ENCODE data around the gene SSX2IP. TPM values are rescaled to one million over a fixed set of nuclear protein-coding genes. Genes with fewer than 3 reads are reported as not detected.
A peak's percentile ranks its signal among the peaks of the same experiment; 100 is the strongest.
"Not testable (repeated sequence)": the region's sequence is repeated elsewhere in the genome, so short reads cannot be mapped to it uniquely, and the experiment has no call there.

The SSX2IP gene
- total RNA-seq, 5 donors from 2014 or later (not counting 1 experiment from before 2014, with no cell fraction given): 6.2 to 10.9 (median 7.7) TPM

- H3K4me1 ChIP-seq (ENCODE audit: control insufficient read depth in 1 of 2, extremely low read depth in 1 of 2, insufficient read depth in 2 of 2, low read length in 2 of 2); H3K9me3 ChIP-seq; H3K36me3 ChIP-seq (ENCODE audit: control insufficient read depth in 2 of 2, extremely low read depth in 1 of 2, insufficient read depth in 1 of 2, low read length in 1 of 2); H3K27ac ChIP-seq (ENCODE audit: low read length); H3K9me3 Mint-ChIP-seq; H3K4me1 Mint-ChIP-seq; H3K27me3 Mint-ChIP-seq; DNase-seq; H3K27me3 ChIP-seq (replicated peaks in 1 of 2; ENCODE audit: control insufficient read depth in 2 of 2, extremely low read depth in 1 of 2, insufficient read depth in 2 of 2, low read length in 1 of 2); H3K4me3 Mint-ChIP-seq; H3K4me3 ChIP-seq (ENCODE audit: control insufficient read depth in 1 of 2, extremely low read depth in 1 of 2, low read length in 1 of 2); H3K27ac Mint-ChIP-seq; H3K36me3 Mint-ChIP-seq; ATAC-seq (replicated peaks in 1 of 4): not testable (repeated sequence)
- POLR2A ChIA-PET: interaction anchor here in 1 of 2 donors (1.2 kb wide), 1 partner anchor 578 kb away, joined by 4 read pairs; the partner anchor contains the start of gene PRKACB
- WGBS (ENCODE audit: insufficient coverage): 20% methylated on average over 1 of the region's 2 CpGs
- CTCF ChIA-PET: interaction anchor here (0.7 to 1.6 kb wide), 2 partner anchors 53 to 577 kb away, joined by 3 to 6 read pairs; partner anchors contain the start of gene PRKACB (in 1 of the 2)
Observed at GRCh38 chr1:84721872-84722271, 31.6 kb upstream of the SSX2IP start.

GRCh38 chr1:84721152-84721551 is 30.9 kb upstream of the SSX2IP start:
- no peak for ATAC-seq (replicated peaks in 1 of 4)
- Mint-ChIP-seq H3K9me3 (no peaks in the 10 kb centered on the region), H3K4me3 (no peak overlapping the region), H3K27ac (no peak overlapping the region), H3K27me3 (no peaks in the 10 kb centered on the region), H3K36me3 (no peaks in the 10 kb centered on the region), H3K4me1 (no peaks in the 10 kb centered on the region)
- Histone ChIP-seq H3K27ac (ENCODE audit: low read length) (no peak overlapping the region), H3K4me1 (ENCODE audit: control insufficient read depth in 1 of 2, extremely low read depth in 1 of 2, insufficient read depth in 2 of 2, low read length in 2 of 2) (peaks cover 0 to 4% of the 10 kb centered on the region in 2 experiments), H3K36me3 (ENCODE audit: control insufficient read depth in 2 of 2, extremely low read depth in 1 of 2, insufficient read depth in 1 of 2, low read length in 1 of 2) (no peaks in the 10 kb centered on the region), H3K27me3 (replicated peaks in 1 of 2; ENCODE audit: control insufficient read depth in 2 of 2, extremely low read depth in 1 of 2, insufficient read depth in 2 of 2, low read length in 1 of 2) (peaks cover 0 to 5% of the 10 kb centered on the region in 2 experiments), H3K9me3 (no peaks in the 10 kb centered on the region), H3K4me3 (ENCODE audit: control insufficient read depth in 1 of 2, extremely low read depth in 1 of 2, low read length in 1 of 2) (no peak overlapping the region)
- WGBS (ENCODE audit: insufficient coverage): no CpG with 5 or more reads among the region's 2 CpGs
- CTCF ChIA-PET: interaction anchor here in 1 of 2 donors (0.7 kb wide), 1 partner anchor 36 kb away, joined by 3 read pairs; no protein-coding TSS in a partner anchor
- no peak for DNase-seq
- POLR2A ChIA-PET: no interaction called here

- no peaks in the 10 kb centered on the region for H3K9me3 Mint-ChIP-seq
- DNase-seq: no peak
- no peak overlapping the region for H3K4me3 Mint-ChIP-seq
- no peaks in the 10 kb centered on the region for H3K27me3 Mint-ChIP-seq
- Histone ChIP-seq H3K4me3 (ENCODE audit: control insufficient read depth in 1 of 2, extremely low read depth in 1 of 2, low read length in 1 of 2) (no peak overlapping the region), H3K27me3 (replicated peaks in 1 of 2; ENCODE audit: control insufficient read depth in 2 of 2, extremely low read depth in 1 of 2, insufficient read depth in 2 of 2, low read length in 1 of 2) (peaks cover 0 to 5% of the 10 kb centered on the region in 2 experiments), H3K36me3 (ENCODE audit: control insufficient read depth in 2 of 2, extremely low read depth in 1 of 2, insufficient read depth in 1 of 2, low read length in 1 of 2) (no peaks in the 10 kb centered on the region), H3K4me1 (ENCODE audit: control insufficient read depth in 1 of 2, extremely low read depth in 1 of 2, insufficient read depth in 2 of 2, low read length in 2 of 2) (peaks cover 0 to 4% of the 10 kb centered on the region in 2 experiments), H3K27ac (ENCODE audit: low read length) (no peak overlapping the region), H3K9me3 (no peaks in the 10 kb centered on the region)
- no peaks in the 10 kb centered on the region for H3K4me1 Mint-ChIP-seq
- H3K36me3 Mint-ChIP-seq: no peaks in the 10 kb centered on the region
- CTCF ChIA-PET: interaction anchor here (0.5 to 1.1 kb wide), 2 partner anchors 306 to 581 kb away, joined by 4 to 9 read pairs; no protein-coding TSS in a partner anchor
- ATAC-seq (replicated peaks in 1 of 4): peak in 1 of 4 experiments; percentile 45
- no peak overlapping the region for H3K27ac Mint-ChIP-seq
- POLR2A ChIA-PET: no interaction called here
- 60% methylated on average over 1 of the region's 5 CpGs for WGBS (ENCODE audit: insufficient coverage)
Observed at GRCh38 chr1:84720221-84720780, 30.0 kb upstream of the SSX2IP start.

- POLR2A ChIA-PET: no interaction called here
- H3K27me3 ChIP-seq (replicated peaks in 1 of 2; ENCODE audit: control insufficient read depth in 2 of 2, extremely low read depth in 1 of 2, insufficient read depth in 2 of 2, low read length in 1 of 2): peaks cover 0 to 5% of the 10 kb centered on the region in 2 experiments
- CTCF ChIA-PET: interaction anchor here in 1 of 2 donors (1.1 kb wide), 1 partner anchor 580 kb away, joined by 4 read pairs; no protein-coding TSS in a partner anchor
Observed at GRCh38 chr1:84719543-84720217, 29.4 kb upstream of the SSX2IP start.

GRCh38 chr1:84715342-84716019 is 25.2 kb upstream of the SSX2IP start:
- H3K27ac Mint-ChIP-seq: no peak overlapping the region
- Histone ChIP-seq H3K9me3 (no peaks in the 10 kb centered on the region), H3K36me3 (ENCODE audit: control insufficient read depth in 2 of 2, extremely low read depth in 1 of 2, insufficient read depth in 1 of 2, low read length in 1 of 2) (no peaks in the 10 kb centered on the region), H3K27me3 (replicated peaks in 1 of 2; ENCODE audit: control insufficient read depth in 2 of 2, extremely low read depth in 1 of 2, insufficient read depth in 2 of 2, low read length in 1 of 2) (no peaks in the 10 kb centered on the region), H3K4me3 (ENCODE audit: control insufficient read depth in 1 of 2, extremely low read depth in 1 of 2, low read length in 1 of 2) (no peak overlapping the region), H3K4me1 (ENCODE audit: control insufficient read depth in 1 of 2, extremely low read depth in 1 of 2, insufficient read depth in 2 of 2, low read length in 2 of 2) (no peaks in the 10 kb centered on the region), H3K27ac (ENCODE audit: low read length) (no peak overlapping the region)
- H3K4me3 Mint-ChIP-seq: no peak overlapping the region
- H3K36me3 Mint-ChIP-seq: no peaks in the 10 kb centered on the region
- no peaks in the 10 kb centered on the region for H3K9me3 Mint-ChIP-seq
- DNase-seq (no peak), ATAC-seq (replicated peaks in 1 of 4) (peak in 1 of 4 experiments; percentile 43)
- no peaks in the 10 kb centered on the region for H3K4me1 Mint-ChIP-seq
- peaks cover 0 to 3% of the 10 kb centered on the region in 2 donors for H3K27me3 Mint-ChIP-seq
- POLR2A ChIA-PET: interaction anchor here in 1 of 2 donors (0.5 to 0.7 kb wide), 2 partner anchors 469 to 905 kb away, joined by 3 to 7 read pairs; no protein-coding TSS in a partner anchor
- 92% methylated on average over 2 of the region's 3 CpGs for WGBS (ENCODE audit: insufficient coverage)
- CTCF ChIA-PET: interaction anchor here (0.5 to 1.5 kb wide), 4 partner anchors 8 to 582 kb away, joined by 3 to 4 read pairs (median 3); no protein-coding TSS in a partner anchor

More at GRCh38 chr1:84719543-84720217, 29.4 kb upstream of the SSX2IP start:
- Histone ChIP-seq H3K27ac (ENCODE audit: low read length) (no peak overlapping the region), H3K4me1 (ENCODE audit: control insufficient read depth in 1 of 2, extremely low read depth in 1 of 2, insufficient read depth in 2 of 2, low read length in 2 of 2) (peaks cover 0 to 4% of the 10 kb centered on the region in 2 experiments), H3K36me3 (ENCODE audit: control insufficient read depth in 2 of 2, extremely low read depth in 1 of 2, insufficient read depth in 1 of 2, low read length in 1 of 2) (no peaks in the 10 kb centered on the region), H3K4me3 (ENCODE audit: control insufficient read depth in 1 of 2, extremely low read depth in 1 of 2, low read length in 1 of 2) (no peak overlapping the region), H3K9me3 (no peaks in the 10 kb centered on the region)
- DNase-seq (no peak), ATAC-seq (replicated peaks in 1 of 4) (no peak)
- WGBS (ENCODE audit: insufficient coverage): 70% methylated on average over 2 of the region's 8 CpGs
- H3K27ac Mint-ChIP-seq: no peak overlapping the region
- H3K4me1 Mint-ChIP-seq: no peaks in the 10 kb centered on the region
- no peaks in the 10 kb centered on the region for H3K9me3 Mint-ChIP-seq
- H3K4me3 Mint-ChIP-seq: no peak overlapping the region
- H3K36me3 Mint-ChIP-seq: no peaks in the 10 kb centered on the region
- H3K27me3 Mint-ChIP-seq: no peaks in the 10 kb centered on the region

- no peaks in the 10 kb centered on the region for H3K4me1 ChIP-seq (ENCODE audit: control insufficient read depth in 1 of 2, extremely low read depth in 1 of 2, insufficient read depth in 2 of 2, low read length in 2 of 2)
- ChIA-PET POLR2A (no interaction called here), CTCF (interaction anchor here in 1 of 2 donors (1.1 kb wide), 1 partner anchor 13 kb away, joined by 3 read pairs; no protein-coding TSS in a partner anchor)
- H3K27ac ChIP-seq (ENCODE audit: low read length): no peak overlapping the region
- no peak for ATAC-seq (replicated peaks in 1 of 4)
- peaks cover 0 to 5% of the 10 kb centered on the region in 2 experiments for H3K27me3 ChIP-seq (replicated peaks in 1 of 2; ENCODE audit: control insufficient read depth in 2 of 2, extremely low read depth in 1 of 2, insufficient read depth in 2 of 2, low read length in 1 of 2)
- Mint-ChIP-seq H3K4me3 (no peak overlapping the region), H3K27me3 (peaks cover 0 to 3% of the 10 kb centered on the region in 2 donors), H3K9me3 (no peaks in the 10 kb centered on the region), H3K4me1 (no peaks in the 10 kb centered on the region), H3K27ac (no peak overlapping the region), H3K36me3 (no peaks in the 10 kb centered on the region)
- H3K4me3 ChIP-seq (ENCODE audit: control insufficient read depth in 1 of 2, extremely low read depth in 1 of 2, low read length in 1 of 2): no peak overlapping the region
- no peaks in the 10 kb centered on the region for H3K36me3 ChIP-seq (ENCODE audit: control insufficient read depth in 2 of 2, extremely low read depth in 1 of 2, insufficient read depth in 1 of 2, low read length in 1 of 2)
- no peak for DNase-seq
- no peaks in the 10 kb centered on the region for H3K9me3 ChIP-seq
- WGBS (ENCODE audit: insufficient coverage): no CpG with 5 or more reads among the region's 3 CpGs
Observed at GRCh38 chr1:84712276-84712874, 22.1 kb upstream of the SSX2IP start.
